Inflammatory macrophage treated with lipopolysaccharide for 1 hour (primary cell): ENCODE results near the gene ALDH3B1.

Source experiments
- DNase-seq, 2 donors: peaks; one replicate each; pipeline ENCODE4 v3.0.0-alpha.2; 2020 to 2022

Gene ALDH3B1

GRCh38 chr11:67997475-67997921 is 12.6 kb upstream of the ALDH3B1 start:
- DNase-seq = no peak

- DNase-seq = no peak
Observed at GRCh38 chr11:67998150-67999045, 11.7 kb upstream of the ALDH3B1 start.

- no peak for DNase-seq
Observed at GRCh38 chr11:67999201-67999629, 10.9 kb upstream of the ALDH3B1 start.

GRCh38 chr11:67999704-68000103 is 10.4 kb upstream of the ALDH3B1 start:
- DNase-seq = no peak

GRCh38 chr11:68002575-68002937 is 7.6 kb upstream of the ALDH3B1 start:
- DNase-seq = peak in 1 of 2 donors; percentile 35

GRCh38 chr11:68002938-68003845 is 6.9 kb upstream of the ALDH3B1 start:
- DNase-seq = peak in 1 of 2 donors; percentile 52

GRCh38 chr11:68003846-68004550 is 6.1 kb upstream of the ALDH3B1 start, which contains the start of gene UNC93B1:
Gene UNC93B1, minus strand, starts transcription at chr11:68004097. Its CDS starts 54 bp downstream, at chr11:68004043.
- peak; percentile 87 to 90 for DNase-seq

GRCh38 chr11:68004551-68005335 is 5.4 kb upstream of the ALDH3B1 start:
- no peak for DNase-seq

GRCh38 chr11:68006606-68007166 is 3.4 kb upstream of the ALDH3B1 start:
- no peak for DNase-seq

- DNase-seq = no peak
Observed at GRCh38 chr11:68007498-68008380, 2.4 kb upstream of the ALDH3B1 start.

GRCh38 chr11:68008381-68009337 is 1.5 kb upstream of the ALDH3B1 start:
- peak; percentile 69 to 89 for DNase-seq

- DNase-seq = peak; percentile 12 to 17
Observed at GRCh38 chr11:68009391-68010089, 587 bp upstream of the ALDH3B1 start.

GRCh38 chr11:68011051-68011943 is 1.2 kb downstream of the ALDH3B1 start:
- DNase-seq = peak in 1 of 2 donors; percentile 22

- DNase-seq = no peak
Observed at GRCh38 chr11:68012044-68012842, 2.1 kb downstream of the ALDH3B1 start.

GRCh38 chr11:68012843-68013610 is 2.9 kb downstream of the ALDH3B1 start:
- no peak for DNase-seq
